NCI-H446 treated with DMSO at 0.1 percent for 48 hours (cell line): ENCODE results near the gene VPREB3.
"Not testable (repeated sequence)": the region's sequence is repeated elsewhere in the genome, so short reads cannot be mapped to it uniquely, and the experiment has no call there.

Source experiments
- DNase-seq: peaks from one replicate; lab custom pipeline; 2025; lab: John Stamatoyannopoulos, UW

VPREB3 gene

DNA sequence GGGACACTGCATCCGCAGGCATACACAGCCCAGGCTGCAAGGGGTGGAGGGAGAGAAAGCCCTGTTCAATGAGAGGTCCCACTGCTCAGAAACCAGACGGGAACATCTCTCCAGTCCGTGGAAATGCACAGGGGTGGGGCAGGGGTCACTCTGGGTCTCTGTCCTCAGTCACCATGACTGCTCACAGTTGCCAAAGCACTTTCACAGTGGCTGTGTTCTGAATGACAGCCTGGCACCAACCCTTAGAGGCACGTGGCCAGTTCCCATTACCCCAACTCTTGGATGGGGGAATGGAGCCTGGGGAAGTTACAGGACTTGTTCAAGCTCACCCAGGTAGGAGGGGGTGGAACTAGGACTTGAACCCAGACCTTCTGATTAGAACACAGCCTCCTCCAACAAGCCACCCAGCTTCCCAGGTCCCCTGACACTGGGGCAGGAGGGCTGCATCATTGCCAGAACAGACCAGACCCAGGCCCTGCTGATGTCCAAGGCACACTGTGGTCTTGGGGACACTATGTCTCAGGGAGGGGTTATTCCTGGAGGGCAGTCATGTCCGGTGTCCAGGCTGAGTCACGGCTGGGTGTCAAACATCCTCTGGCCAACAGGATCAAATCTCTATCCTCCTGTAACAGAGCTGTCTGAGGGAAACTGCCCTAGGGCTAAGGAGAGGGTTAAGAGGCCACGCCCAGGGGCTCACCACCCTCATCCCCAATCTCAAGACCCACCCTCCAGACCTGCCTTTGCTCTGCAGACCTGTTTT, 11.5 kb downstream of the VPREB3 start:
- DNase-seq, result no peak

DNA sequence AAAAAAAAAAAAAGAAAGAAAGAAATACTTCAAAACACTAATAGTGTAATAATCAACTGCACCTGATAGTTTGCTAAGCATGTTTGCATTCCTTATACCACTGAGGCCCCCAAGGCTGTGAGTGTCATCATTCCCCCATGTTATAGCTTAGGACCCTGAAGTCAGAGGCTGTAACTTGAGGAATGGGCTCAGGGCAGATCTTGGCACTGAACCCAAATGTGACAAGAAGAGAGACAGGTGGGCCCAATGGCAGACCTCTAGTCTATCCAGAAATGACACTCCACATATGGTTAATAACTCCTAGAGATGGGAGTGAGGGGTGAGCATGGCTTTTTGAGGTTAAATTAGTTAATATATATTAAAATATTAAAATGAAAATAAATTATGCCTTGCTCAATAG, 16.5 kb downstream of the VPREB3 start:
- no peak for DNase-seq

DNA sequence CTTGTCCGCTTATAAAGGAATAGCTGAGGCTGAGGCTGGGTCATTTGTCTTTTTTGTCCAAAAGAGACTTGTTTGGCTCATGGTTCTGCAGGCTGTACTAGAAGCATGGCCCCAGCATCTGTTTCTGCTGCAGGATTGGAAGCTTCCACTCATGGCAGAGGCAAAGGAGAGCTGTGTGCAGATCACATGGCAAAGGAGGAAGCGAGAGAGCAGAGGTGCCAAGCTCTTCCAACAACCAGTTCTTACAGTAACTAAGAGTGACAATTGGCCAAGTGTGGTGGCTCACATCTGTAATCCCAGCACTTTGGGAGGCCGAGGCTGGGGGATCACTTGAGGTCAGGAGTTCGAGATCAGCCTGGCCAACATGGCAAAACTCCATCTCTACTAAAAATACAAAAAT, 26.1 kb downstream of the VPREB3 start:
- DNase-seq, result not testable (repeated sequence)

DNA sequence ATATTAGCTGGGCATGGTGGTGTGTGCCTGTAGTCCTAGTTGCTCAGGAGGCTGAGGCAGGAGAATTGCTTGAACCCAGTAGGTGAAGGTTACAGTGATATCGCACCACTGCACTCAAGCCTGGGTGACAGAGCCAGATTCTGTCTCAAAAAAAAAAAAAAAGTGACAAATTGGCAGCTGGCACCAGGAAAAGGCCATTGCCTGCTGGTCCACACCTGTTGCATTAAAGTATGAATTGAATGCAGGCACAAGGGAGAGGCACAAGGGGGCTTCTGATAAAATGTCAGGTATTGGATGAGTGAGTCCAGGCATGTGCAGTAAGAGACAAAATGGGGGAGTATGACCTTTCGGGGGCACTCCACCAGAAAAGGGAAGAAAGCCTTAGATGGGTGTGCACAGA, 31.5 kb downstream of the VPREB3 start:
- DNase-seq, result no peak

DNA sequence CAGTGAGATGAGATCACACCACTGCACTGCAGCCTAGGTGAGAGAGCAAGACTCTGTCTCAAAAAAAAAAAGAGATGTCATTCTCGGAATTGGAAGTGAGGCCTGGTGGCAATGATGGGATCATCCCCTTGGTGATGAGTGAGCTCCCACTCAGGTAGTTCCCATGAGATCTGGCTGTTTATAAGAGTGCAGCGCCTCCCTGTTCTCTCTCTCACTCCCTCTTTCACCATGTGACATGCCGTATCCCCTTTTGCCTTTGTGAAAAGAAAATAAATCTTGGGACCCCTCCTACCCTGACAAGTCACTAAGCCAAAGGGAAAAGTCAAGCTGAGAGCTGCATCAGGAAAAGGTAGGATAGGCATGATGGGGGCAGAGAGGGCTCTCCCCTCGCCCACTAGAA, 32.1 kb downstream of the VPREB3 start:
- DNase-seq, result no peak

DNA sequence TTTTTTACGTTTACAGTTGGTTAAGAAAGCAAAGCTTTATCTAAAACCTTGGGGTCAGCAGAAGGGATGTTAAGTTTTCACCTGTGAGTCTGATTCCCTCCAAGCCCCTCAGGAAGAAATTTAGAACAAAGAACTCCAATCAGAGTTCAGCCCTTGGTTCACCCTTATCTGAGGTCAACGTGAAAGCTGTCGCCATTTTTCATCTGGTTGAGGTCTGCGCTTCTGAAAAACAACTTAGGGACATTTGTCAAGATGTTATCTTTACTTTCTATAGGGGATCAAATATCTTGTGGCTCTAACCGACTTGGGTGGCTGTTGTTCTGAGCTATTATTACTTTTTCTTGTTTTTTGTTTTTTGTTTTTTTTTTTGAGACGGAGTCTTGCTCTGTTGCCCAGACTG, 33.4 kb downstream of the VPREB3 start:
- DNase-seq, result no peak

DNA sequence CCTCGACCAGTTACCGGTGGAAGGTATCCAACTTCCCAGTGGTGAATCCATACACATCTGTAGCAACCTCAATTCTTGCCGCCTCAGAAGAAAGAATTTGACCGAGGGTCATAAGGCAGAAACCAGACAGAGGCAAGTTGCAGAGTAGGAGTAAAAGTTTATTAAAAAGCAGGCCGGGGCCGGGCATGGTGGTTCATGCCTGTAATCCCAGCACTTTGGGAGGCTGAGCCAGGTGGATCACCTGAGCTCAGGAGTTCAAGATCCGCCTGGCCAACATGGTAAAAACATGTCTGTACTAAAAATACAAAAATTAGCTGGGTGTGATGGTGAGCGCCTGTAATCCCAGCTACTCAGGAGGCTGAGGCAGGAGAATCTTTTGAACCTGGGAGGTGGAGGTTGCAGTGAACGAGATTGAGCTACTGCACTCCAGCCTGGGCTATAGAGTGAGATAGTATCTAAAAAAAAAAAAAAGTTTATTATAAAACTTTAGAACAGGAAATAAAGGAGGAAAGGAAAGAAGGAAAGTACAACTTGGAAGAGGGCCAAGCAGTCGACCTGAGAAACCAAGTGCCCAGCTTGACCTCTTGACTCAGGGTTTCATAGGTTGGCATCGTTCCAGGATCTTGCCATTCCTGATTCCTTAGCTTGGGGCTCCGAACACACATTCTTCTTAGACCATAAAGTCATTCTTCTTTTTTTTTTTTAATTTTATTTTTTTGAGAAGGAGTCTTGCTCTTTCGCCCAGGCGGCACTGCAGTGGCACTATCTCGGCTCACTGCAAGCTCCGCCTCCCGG, 35.7 kb downstream of the VPREB3 start:
- no peak for DNase-seq

DNA sequence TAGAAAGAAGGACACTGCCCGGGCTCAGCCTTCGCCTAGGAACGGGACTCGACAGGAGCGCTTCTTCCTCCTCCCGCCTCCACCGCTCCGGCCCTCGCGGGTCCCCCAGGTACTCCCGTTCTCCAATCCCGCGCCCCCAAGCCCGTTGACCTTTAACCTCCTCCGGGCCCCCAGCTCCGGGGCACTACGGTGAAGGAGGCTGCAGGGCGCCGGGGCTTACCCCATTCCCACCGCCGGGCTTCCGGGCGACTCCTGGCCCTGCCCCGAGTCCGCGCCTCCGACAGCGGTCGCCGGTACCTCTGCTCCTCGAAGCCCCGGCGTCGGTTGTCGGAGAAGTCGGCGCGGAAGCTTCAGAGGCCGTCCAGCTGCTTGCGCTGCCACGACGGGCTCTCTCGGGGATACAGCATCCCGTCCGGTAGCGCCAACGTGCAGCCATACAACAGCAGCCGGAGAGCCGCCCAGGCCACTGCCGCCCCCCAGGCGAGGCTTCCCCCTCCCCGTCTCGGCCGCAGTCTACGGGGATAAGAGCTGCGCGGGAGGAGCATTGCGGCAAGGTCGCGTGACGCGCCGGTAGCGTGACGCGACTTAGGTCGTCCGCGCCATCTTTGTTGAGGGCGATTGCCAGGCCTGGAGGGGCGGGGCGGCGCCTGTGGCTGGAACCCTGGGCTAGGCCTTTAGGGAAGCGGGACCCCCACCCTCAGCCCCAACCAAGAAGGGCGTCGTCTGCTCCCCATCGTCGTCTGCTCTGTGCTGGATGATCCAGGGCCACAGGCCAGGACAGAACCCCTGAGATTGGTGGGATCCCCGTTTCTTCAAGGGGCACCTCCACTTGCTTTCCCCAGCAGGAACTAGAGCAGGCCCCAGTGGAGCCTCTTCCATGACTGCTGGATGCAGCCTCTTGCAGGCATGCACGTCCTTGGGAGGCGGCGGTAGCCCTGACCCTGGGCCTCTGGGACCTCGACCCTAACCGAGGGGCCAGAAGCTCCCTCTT, 37.1 kb downstream of the VPREB3 start:
- DNase-seq, result peak; percentile 75

DNA sequence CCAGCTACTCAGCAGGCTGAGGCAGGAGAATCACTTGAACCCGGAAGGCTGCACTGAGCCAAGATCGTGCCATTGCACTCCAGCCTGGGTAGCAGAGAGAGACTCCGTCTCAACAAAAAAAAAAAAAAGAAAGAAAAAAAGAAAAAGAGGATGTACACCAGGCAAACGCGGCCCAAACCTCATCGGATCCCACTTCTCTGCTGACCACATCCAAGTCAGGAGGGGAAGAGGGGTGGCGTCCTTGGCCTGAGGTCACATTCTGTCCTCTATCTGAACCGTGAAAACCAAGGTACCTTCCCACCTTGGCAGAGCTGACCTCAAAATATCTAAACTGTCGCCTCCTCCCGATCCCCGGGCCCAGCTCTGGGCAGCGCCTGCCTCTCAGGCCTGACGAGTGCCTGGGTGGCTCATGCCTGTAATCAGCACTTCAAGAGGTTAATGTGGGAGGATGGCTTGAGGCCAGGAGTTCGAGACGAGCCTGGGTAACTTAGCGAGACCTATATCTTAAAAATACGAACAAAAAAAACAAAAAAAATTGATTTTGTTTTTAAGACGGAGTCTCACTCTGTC, 38.3 kb downstream of the VPREB3 start:
- DNase-seq, result no peak

DNA sequence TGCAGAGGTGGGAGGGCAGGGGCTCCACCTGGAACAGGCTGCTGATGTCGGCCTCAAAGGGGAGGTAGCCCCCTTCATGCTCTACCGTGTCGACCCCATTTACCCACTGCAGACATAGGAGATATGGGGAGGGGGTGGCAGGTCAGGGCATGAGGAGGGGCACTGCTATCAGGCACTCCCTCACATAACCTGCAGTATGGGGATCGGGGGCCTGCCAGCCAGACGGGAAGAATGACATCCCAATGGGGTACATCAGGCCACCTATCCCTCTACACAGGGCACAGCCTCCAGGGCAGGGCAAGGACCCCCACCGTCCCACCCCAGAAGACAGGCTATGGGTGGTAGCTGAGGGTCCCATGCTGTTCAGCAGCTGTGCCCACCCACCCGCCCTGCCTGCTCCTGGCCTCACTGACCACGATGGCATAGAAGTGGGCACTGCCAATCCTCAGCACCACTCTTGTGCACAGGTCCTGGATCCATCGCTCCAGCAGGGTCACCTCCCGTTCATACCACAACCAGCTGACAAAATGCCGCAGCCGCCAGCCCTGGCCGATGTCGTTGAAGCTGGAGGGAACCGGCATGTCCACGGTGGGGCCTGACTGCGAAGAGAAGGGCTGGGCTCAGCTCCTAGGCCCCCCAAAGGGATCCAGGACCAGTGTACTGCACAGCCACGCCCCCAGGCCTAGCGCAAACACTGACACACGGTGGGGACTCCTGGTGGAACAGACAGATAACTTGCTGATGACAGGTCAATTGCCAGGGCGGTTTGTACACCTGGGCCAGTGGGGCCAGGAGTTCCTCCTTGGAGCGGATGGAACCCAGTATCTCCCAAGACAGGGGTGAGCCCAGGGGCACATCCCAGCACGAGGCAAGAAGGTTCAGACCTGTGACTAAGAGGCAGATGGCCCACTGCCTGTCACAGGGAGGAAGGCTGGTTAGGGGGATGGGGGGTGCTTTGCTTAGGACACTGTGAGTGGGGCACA, 39.3 kb downstream of the VPREB3 start:
- no peak for DNase-seq

DNA sequence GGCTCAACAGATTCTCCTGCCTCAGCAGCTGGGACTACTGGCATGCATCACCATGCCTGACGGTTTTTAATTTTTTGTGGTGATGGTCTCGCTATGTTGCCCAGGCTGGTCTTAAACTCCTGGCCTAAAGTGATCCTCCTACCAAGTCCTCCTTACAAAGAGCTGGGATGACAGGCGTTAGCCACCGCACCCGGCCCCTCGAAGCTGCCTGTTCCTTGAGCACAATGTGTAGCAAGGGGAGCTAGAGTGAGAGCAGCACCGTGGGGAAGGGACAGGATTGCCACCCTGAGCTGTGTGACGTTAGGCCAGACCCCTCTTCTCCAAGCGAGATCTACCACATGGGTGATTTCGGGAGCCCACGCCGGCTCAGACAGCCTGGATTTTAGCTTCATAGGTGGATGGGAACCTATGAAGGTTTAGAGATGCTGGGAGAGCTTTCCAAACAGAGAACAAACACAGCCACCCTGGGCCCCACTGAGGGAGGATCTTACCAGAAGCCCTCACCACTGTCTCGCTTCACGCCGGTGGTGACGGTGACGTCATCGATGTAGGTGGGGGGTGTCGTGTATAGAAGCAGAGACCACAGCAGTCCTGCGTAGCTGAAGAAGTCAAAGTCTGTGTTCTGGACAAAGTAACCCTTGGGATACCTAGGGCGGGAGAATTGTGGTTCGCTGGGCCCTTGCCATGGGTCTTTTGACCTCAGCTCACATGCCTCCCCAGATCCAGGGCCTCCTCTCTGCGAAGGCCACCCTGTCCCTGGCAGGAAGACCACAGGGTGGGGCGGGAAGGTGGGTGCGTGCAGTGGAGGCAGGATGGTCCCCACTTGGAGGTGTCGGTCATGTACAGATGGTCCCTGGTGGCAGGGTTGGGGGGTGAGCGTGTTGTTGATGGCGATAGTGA, 40.3 kb downstream of the VPREB3 start:
- DNase-seq, result no peak

DNA sequence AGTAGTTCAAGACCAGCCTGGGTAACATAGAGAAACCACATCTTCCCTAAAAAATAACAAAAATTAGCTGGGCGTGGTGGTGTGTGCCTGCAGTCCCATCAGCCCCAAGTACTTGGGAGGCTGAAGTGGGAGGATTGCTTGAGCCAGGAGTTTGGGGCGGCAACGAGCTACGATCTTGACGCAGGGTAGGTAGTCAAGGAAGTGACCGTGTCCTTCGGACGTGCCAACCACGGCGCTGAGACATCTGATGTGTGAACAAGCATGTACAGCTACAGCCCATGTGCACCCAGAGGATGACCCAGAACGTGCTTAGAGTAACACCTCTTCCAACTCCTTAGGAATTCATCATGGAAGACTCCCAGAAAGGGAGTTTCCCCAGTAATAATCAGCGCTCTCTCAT, 42.0 kb downstream of the VPREB3 start:
- no peak for DNase-seq

DNA sequence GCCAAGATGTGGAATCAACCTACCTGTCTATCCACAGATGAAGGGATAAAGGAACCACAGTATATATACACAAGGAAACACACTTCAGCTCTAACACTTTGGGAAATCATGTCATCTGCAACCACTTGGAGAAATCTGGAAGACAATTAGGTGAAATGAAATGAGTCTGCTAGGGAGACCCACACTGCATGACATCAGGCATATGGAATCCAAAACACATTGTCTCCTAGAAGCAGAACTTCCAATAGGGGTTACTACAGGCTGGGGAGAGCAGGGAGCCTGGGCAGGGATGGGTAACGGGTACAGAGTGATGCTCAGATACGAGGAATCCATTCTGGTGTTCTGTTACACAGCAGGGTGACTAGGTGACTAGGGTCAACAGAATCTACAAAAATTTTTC, 45.1 kb downstream of the VPREB3 start:
- DNase-seq, result no peak

DNA sequence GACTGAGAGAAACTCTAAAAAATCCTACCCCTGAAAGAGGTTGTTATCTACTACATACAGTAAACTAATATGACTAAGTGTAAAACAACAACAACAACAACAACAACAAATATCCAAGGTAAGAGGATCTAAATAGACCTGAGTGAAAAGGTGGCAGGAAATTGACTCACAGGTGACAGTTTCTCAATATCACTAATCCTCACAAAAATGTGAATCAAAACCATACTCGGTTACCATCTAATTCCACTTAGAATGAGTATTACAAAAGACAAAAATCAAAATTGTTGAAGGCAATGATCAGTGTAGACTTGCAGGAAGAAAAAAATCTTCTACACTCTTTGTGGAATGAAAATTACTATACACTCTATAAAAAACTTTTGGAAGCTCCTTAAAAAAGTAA, 46.0 kb downstream of the VPREB3 start:
- DNase-seq, result no peak

DNA sequence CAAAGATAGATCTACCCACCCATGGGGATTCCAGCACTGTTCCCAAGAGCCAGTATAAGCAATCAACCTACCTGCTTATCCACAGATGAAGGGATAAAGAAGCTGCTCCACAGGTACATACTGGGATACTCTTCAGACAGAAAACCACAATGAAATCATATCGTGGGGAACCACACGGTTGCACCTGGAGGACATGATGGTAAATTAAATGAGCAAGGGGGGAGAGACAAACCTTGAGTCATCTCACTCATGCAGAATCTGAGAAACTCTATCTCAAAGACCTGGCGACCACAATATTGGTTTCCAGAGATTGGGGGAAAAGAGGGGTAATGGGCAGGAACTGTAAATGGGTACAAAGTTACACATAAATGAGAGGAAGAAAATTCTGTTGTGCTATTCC, 48.9 kb downstream of the VPREB3 start:
- no peak for DNase-seq

DNA sequence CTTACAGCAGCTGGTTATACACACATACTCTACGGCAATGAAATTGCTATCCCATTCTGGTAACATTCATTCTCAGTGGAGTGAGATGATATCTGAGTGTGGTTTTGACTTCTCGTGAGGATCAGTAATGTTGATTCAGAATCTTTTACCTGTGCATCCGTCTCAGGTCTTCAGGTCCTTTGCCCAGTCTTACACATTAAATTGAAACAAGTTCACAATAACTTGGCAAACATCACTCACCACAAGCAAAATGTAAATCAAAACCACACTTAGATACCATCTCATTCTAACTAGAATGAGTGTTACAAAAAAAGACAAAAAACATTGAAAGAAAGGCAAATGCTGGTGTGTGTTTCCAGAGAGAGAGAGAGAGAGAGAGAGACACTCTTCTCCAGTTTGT, 49.4 kb downstream of the VPREB3 start:
- no peak for DNase-seq

DNA sequence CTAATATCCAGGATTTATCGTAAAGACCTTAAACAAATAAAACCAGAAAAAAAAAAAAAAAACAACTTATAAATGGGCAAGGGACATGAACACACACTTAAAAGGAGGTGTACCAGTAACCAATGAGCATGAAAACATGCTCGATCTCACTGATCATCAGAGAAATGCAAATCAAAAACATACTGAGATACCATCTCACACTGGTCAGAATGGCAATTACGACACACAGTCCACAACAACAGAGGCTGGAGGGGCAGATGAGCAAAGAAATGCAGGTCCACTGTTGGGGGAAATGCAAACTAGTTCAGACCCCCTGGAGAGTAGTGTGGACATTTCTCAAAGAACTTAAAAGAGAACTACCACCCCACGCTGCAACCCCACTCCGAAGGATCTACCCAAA, 50.2 kb downstream of the VPREB3 start:
- DNase-seq, result no peak
